Right hindlimb (tissue), 1 donor: ENCODE measurements around the gene OCEL1.

Experiments used
- DNase-seq: peaks from one replicate; pipeline ENCODE4 v3.0.0-alpha.2; 2018

OCEL1 gene

GRCh38 chr19:17211547-17212446 lies 14.2 kb upstream of the OCEL1 start:
- no peak for DNase-seq

GRCh38 chr19:17213334-17213733 lies 12.7 kb upstream of the OCEL1 start:
- DNase-seq, result no peak

- no peak for DNase-seq
Observed at GRCh38 chr19:17214508-17215126, 11.4 kb upstream of the OCEL1 start.

GRCh38 chr19:17215127-17215971 lies 10.7 kb upstream of the OCEL1 start, which contains the start of gene USE1:
Gene USE1 (plus strand): TSS chr19:17215357. CDS start chr19:17215406, 49 bp downstream.
- DNase-seq, result peak; percentile 94

GRCh38 chr19:17216058-17216670 lies 9.9 kb upstream of the OCEL1 start:
- no peak for DNase-seq

GRCh38 chr19:17219286-17219685 lies 6.7 kb upstream of the OCEL1 start:
- DNase-seq, result no peak

GRCh38 chr19:17220207-17220758 lies 5.7 kb upstream of the OCEL1 start:
- DNase-seq, result no peak

GRCh38 chr19:17225053-17225452 lies 973 bp upstream of the OCEL1 start:
- DNase-seq, result no peak

- no peak for DNase-seq
Observed at GRCh38 chr19:17227798-17228367, 1.9 kb downstream of the OCEL1 start.

GRCh38 chr19:17229890-17230289 lies 3.9 kb downstream of the OCEL1 start:
- DNase-seq, result no peak

GRCh38 chr19:17232258-17232657 lies 6.2 kb downstream of the OCEL1 start:
- no peak for DNase-seq

GRCh38 chr19:17234911-17235299 lies 8.9 kb downstream of the OCEL1 start:
- DNase-seq, result peak; percentile 60

- peak; percentile 82 for DNase-seq
Observed at GRCh38 chr19:17235300-17235970, 9.4 kb downstream of the OCEL1 start.

GRCh38 chr19:17235971-17236777 lies 10.1 kb downstream of the OCEL1 start:
- DNase-seq, result no peak

- no peak for DNase-seq
Observed at GRCh38 chr19:17236811-17237543, 11.0 kb downstream of the OCEL1 start.

GRCh38 chr19:17237747-17238706 lies 12.0 kb downstream of the OCEL1 start:
- DNase-seq, result no peak

GRCh38 chr19:17240062-17240752 lies 14.2 kb downstream of the OCEL1 start:
- DNase-seq, result no peak

- DNase-seq, result no peak
Observed at GRCh38 chr19:17240826-17241399, 14.9 kb downstream of the OCEL1 start.
